Naive thymus-derived CD4-positive, alpha-beta T cell (primary cell): ENCODE measurements around the gene SCAP. TPM values are rescaled to one million over a fixed set of nuclear protein-coding genes. Genes with fewer than 3 reads are reported as not detected.
A peak's percentile ranks its signal among the peaks of the same experiment; 100 is the strongest.
"Not testable (repeated sequence)": the region's sequence is repeated elsewhere in the genome, so short reads cannot be mapped to it uniquely, and the experiment has no call there.

Experiments
- ATAC-seq: fragments of 150-1000 bp; cut with Tn5 transposase; 2 replicates; pipeline ENCODE4 v1.10.0; 2021; ENCODE audit warnings: mild to moderate bottlenecking, moderate library complexity
- CTCF ChIA-PET: fragments of 350-600 bp; sonication (Branson Sonifier 250); formaldehyde crosslinking; loops from one replicate; lab custom pipeline; 2021; ENCODE audit warnings: antibody characterized with exemption; lab: Charles Lee
- POLR2A ChIA-PET: fragments of 350-600 bp; sonication (Branson Sonifier 250); formaldehyde crosslinking; loops from one replicate; lab custom pipeline; 2021; ENCODE audit warnings: antibody characterized with exemption, inconsistent platforms; lab: Charles Lee
- DNase-seq, 9 donors: peaks; one replicate each; pipeline versions ENCODE4 v3.0.0 to v3.0.0-alpha.2; 2020 to 2022; ENCODE audit warnings: mixed read lengths in 1 of 9
- H3K27ac ChIP-seq: one replicate; pipeline ENCODE4 v1.7.0; 2013; ENCODE audit warnings: mild to moderate bottlenecking, low read depth, low read length, moderate library complexity
- H3K27me3 ChIP-seq, 2 donors: one replicate each; pipeline ENCODE4 v1.7.0; 2013; ENCODE audit warnings: low read length in 2 of 2, mild to moderate bottlenecking in 2 of 2, moderate library complexity in 2 of 2; ENCODE audit not compliant: control insufficient read depth in 2 of 2, insufficient read depth in 2 of 2
- H3K36me3 ChIP-seq, 3 experiments: 1 replicate in 2 of 3; 2 replicates in 1 of 3; pipeline ENCODE4 v1.7.0; 2013; ENCODE audit warnings: low read length in 3 of 3, mild to moderate bottlenecking in 3 of 3, moderate library complexity in 1 of 3; ENCODE audit not compliant: insufficient read depth in 3 of 3, control insufficient read depth in 2 of 3
- H3K4me1 ChIP-seq, 2 donors: one replicate each; pipeline ENCODE4 v1.7.0; 2013; ENCODE audit warnings: low read length in 2 of 2, mild to moderate bottlenecking in 2 of 2, moderate library complexity in 1 of 2; ENCODE audit not compliant: control insufficient read depth in 2 of 2, insufficient read depth in 2 of 2
- H3K4me3 ChIP-seq: 2 replicates; pipeline ENCODE4 v1.7.0; 2013; ENCODE audit warnings: mild to moderate bottlenecking, low read length
- H3K9me3 ChIP-seq, 3 experiments: 1 replicate in 2 of 3; 2 replicates in 1 of 3; pipeline ENCODE4 v1.7.0; 2013; ENCODE audit warnings: low read length in 3 of 3; ENCODE audit not compliant: control insufficient read depth in 2 of 3
- H3K27ac Mint-ChIP-seq, 9 donors: one replicate each; pipeline ENCODE4 v1.8.0; 2020 to 2022; ENCODE audit warnings: mixed read lengths in 9 of 9, mild to moderate bottlenecking in 8 of 9, moderate library complexity in 5 of 9, inconsistent platforms in 2 of 9
- H3K27me3 Mint-ChIP-seq, 5 donors: one replicate each; pipeline ENCODE4 v1.8.0; 2021 to 2022; ENCODE audit warnings: mixed read lengths in 5 of 5, mild to moderate bottlenecking in 1 of 5
- H3K36me3 Mint-ChIP-seq, 5 donors: one replicate each; pipeline ENCODE4 v1.8.0; 2020 to 2022; ENCODE audit warnings: mixed read lengths in 5 of 5, mild to moderate bottlenecking in 3 of 5, inconsistent platforms in 1 of 5
- H3K4me1 Mint-ChIP-seq, 7 donors: one replicate each; pipeline ENCODE4 v1.8.0; 2020 to 2022; ENCODE audit warnings: mixed read lengths in 7 of 7, mild to moderate bottlenecking in 3 of 7, inconsistent platforms in 1 of 7
- H3K4me3 Mint-ChIP-seq, 10 donors: one replicate each; pipeline ENCODE4 v1.8.0; 2020 to 2022; ENCODE audit warnings: mild to moderate bottlenecking in 10 of 10, mixed read lengths in 10 of 10, moderate library complexity in 6 of 10, inconsistent platforms in 2 of 10
- H3K9me3 Mint-ChIP-seq, 11 donors: one replicate each; pipeline ENCODE4 v1.8.0; 2020 to 2022; ENCODE audit warnings: mixed read lengths in 11 of 11, mild to moderate bottlenecking in 4 of 11, inconsistent platforms in 1 of 11, moderate library complexity in 1 of 11
- intact Hi-C, 2 donors: fragments of 100-400 bp; cut with micrococcal nuclease; formaldehyde crosslinking; loops; one replicate each; pipeline ENCODE4 v1.15.1; 2023
- polyA plus RNA-seq, 2 donors: library from polyadenylated mRNA; unstranded; fragments of 300-500 nt; fragmentation: Illumina TruSeq; gene quantifications; one replicate each; pipeline ENCODE4 v1.2.3, GENCODE V29; 2021
- total RNA-seq, 6 experiments: library from RNA in 5 of 6; stranded (reverse) in 5 of 6; gene quantifications; 1 replicate in 5 of 6; 2 replicates in 1 of 6; pipeline ENCODE4 v1.2.3 and lab custom pipeline; 2021 to 2026

SCAP gene
- total and polyA plus RNA-seq, 7 experiments from 2014 or later = 34.5 to 95.4 (median 90.2) TPM

GRCh38 chr3:47464588-47464987 is 11.2 kb downstream of the SCAP start:
- ChIA-PET CTCF (interaction anchor here (0.6 kb wide), 1 partner anchor 324 kb away, joined by 3 read pairs; no protein-coding TSS in a partner anchor), POLR2A (interaction anchor here (0.6 kb wide), 1 partner anchor 1056 kb away, joined by 3 read pairs; no protein-coding TSS in a partner anchor)
- Mint-ChIP-seq H3K4me1 (peaks cover 19 to 40% (median 36%) of the 10 kb centered on the region in 7 donors), H3K36me3 (peaks cover 5 to 51% (median 30%) of the 10 kb centered on the region in 5 donors), H3K27me3 (no peaks in the 10 kb centered on the region), H3K4me3 (no peak overlapping the region), H3K9me3 (peaks cover 0 to 8% (median 2%) of the 10 kb centered on the region in 11 donors), H3K27ac (no peak overlapping the region)
- Histone ChIP-seq H3K27ac (no peak overlapping the region), H3K36me3 (no peaks in the 10 kb centered on the region), H3K9me3 (no peaks in the 10 kb centered on the region), H3K4me3 (no peak overlapping the region), H3K4me1 (no peaks in the 10 kb centered on the region), H3K27me3 (no peaks in the 10 kb centered on the region)
- DNase-seq = no peak
- intact Hi-C loops = no loop called here
- no peak for ATAC-seq

DNA sequence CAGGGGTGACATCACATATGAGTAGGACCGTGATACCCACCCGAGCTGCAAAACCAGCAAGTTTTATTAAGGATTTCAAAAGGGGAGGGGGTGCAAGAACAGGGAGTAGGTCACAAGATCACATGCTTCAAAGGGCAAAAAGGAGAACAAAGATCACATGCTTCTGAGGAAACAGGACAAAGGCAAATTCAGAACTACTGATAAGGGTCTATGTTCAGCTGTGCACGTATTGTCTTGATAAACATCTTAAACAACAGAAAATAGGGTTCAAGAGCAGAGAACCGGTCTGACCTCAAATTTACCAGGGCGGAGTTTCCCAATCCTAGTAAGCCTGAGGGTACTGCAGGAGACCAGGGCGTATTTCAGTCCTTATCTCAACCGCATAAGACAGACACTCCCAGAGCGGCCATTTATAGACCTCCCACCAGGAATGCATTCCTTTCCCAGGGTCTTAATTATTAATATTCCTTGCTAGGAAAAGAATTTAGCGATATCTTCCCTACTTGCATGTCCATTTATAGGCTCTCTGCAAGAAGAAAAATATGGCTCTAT is 16.1 kb downstream of the SCAP start:
- H3K9me3 ChIP-seq, ATAC-seq, CTCF ChIA-PET, H3K27me3 Mint-ChIP-seq, intact Hi-C loops, H3K4me3 ChIP-seq, H3K27ac ChIP-seq, H3K36me3 ChIP-seq, DNase-seq, H3K4me1 ChIP-seq, POLR2A ChIA-PET, H3K27me3 ChIP-seq, H3K9me3 Mint-ChIP-seq: not testable (repeated sequence)
- Mint-ChIP-seq H3K4me1 (peaks cover 12 to 42% (median 39%) of the 10 kb centered on the region in 7 donors), H3K27ac (peak overlapping the region in 2 of 9 donors; percentile 38 to 68), H3K4me3 (peak overlapping the region in 1 of 10 donors; percentile 23), H3K36me3 (peaks cover 0 to 38% (median 18%) of the 10 kb centered on the region in 5 donors)

GRCh38 chr3:47456984-47457383 is 18.8 kb downstream of the SCAP start:
- ChIA-PET CTCF (no interaction called here), POLR2A (no interaction called here)

DNA sequence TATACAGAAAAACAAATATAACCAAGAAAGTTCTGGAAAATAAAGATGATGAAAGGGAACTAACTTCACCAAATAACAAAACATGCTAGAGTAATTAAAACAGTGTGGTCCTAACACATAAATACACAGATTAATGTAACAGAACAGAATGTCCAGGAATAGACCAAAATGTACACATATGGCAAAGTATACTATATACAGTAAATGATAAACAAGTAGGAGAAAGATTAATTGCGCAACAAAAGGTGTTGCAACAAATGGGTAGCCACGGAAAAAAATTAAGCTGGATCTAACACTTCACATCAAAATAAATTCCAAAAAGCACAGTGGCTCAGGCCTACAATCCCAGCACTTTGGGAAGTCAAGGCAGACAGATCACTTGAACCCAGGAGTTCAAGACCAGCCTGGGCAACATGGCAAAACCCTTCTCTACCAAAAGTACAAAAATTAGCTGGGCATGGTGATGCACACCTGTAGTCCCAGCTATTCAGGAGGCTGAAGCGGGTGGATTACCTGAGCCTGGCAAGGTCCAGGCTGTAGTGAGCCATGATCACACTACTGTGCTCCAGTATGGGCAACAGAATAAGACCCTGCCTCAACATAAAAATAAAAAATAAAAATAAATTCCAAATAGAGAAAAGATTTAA is 19.8 kb downstream of the SCAP start:
- H3K9me3 Mint-ChIP-seq = peaks cover 0 to 8% (median 4%) of the 10 kb centered on the region in 11 donors
- H3K27ac Mint-ChIP-seq = peak overlapping the region in 2 of 9 donors; percentile 8 to 54

More at GRCh38 chr3:47456984-47457383, 18.8 kb downstream of the SCAP start:
- Mint-ChIP-seq H3K27me3 (no peaks in the 10 kb centered on the region), H3K27ac (peak overlapping the region in 2 of 9 donors; percentile 22 to 30), H3K9me3 (peaks cover 0 to 8% (median 4%) of the 10 kb centered on the region in 11 donors), H3K4me3 (peak overlapping the region in 1 of 10 donors; percentile 28), H3K36me3 (peaks cover 0 to 32% (median 15%) of the 10 kb centered on the region in 5 donors), H3K4me1 (peaks cover 5 to 46% (median 43%) of the 10 kb centered on the region in 7 donors)
- Histone ChIP-seq H3K9me3 (no peaks in the 10 kb centered on the region), H3K36me3 (no peaks in the 10 kb centered on the region), H3K27ac (no peak overlapping the region), H3K4me1 (peaks cover 0 to 5% of the 10 kb centered on the region in 2 donors), H3K27me3 (no peaks in the 10 kb centered on the region), H3K4me3 (no peak overlapping the region)
- no peak for ATAC-seq
- DNase-seq = no peak
- intact Hi-C loops = no loop called here

GRCh38 chr3:47452453-47453215 is 23.1 kb downstream of the SCAP start:
- intact Hi-C loops = no loop called here
- Mint-ChIP-seq H3K4me1 (peaks cover 5 to 54% (median 50%) of the 10 kb centered on the region in 7 donors), H3K4me3 (no peak overlapping the region), H3K9me3 (peaks cover 0 to 7% (median 0%) of the 10 kb centered on the region in 11 donors), H3K27me3 (no peaks in the 10 kb centered on the region), H3K36me3 (peaks cover 6 to 21% (median 16%) of the 10 kb centered on the region in 5 donors), H3K27ac (peak overlapping the region in 2 of 9 donors; percentile 39 to 56)
- ChIA-PET POLR2A (interaction anchor here (1.6 kb wide), 1 partner anchor 9 kb away, joined by 4 read pairs; no protein-coding TSS in a partner anchor), CTCF (interaction anchor here (0.7 kb wide), 2 partner anchors 19 to 455 kb away, joined by 3 read pairs; no protein-coding TSS in a partner anchor)
- Histone ChIP-seq H3K9me3 (no peaks in the 10 kb centered on the region), H3K36me3 (no peaks in the 10 kb centered on the region), H3K4me3 (no peak overlapping the region), H3K27me3 (no peaks in the 10 kb centered on the region), H3K4me1 (peaks cover 0 to 5% of the 10 kb centered on the region in 2 donors), H3K27ac (no peak overlapping the region)
- DNase-seq = no peak
- no peak for ATAC-seq

More for the DNA sequence above, 19.8 kb downstream of the SCAP start:
- intact Hi-C loops = no loop called here
- H3K9me3 ChIP-seq = no peaks in the 10 kb centered on the region
- DNase-seq = no peak
- H3K27ac ChIP-seq = no peak overlapping the region
- no peaks in the 10 kb centered on the region for H3K36me3 ChIP-seq
- POLR2A ChIA-PET = interaction anchor here (0.7 kb wide), 1 partner anchor 564 kb away, joined by 3 read pairs; no protein-coding TSS in a partner anchor
- Mint-ChIP-seq H3K27me3 (no peaks in the 10 kb centered on the region), H3K4me1 (peaks cover 5 to 49% (median 42%) of the 10 kb centered on the region in 7 donors), H3K4me3 (peak overlapping the region in 1 of 10 donors; percentile 37), H3K36me3 (peaks cover 0 to 26% (median 17%) of the 10 kb centered on the region in 5 donors)
- no peak overlapping the region for H3K4me3 ChIP-seq
- no peaks in the 10 kb centered on the region for H3K27me3 ChIP-seq
- no peak for ATAC-seq
- CTCF ChIA-PET = no interaction called here
- peaks cover 0 to 5% of the 10 kb centered on the region in 2 donors for H3K4me1 ChIP-seq

DNA sequence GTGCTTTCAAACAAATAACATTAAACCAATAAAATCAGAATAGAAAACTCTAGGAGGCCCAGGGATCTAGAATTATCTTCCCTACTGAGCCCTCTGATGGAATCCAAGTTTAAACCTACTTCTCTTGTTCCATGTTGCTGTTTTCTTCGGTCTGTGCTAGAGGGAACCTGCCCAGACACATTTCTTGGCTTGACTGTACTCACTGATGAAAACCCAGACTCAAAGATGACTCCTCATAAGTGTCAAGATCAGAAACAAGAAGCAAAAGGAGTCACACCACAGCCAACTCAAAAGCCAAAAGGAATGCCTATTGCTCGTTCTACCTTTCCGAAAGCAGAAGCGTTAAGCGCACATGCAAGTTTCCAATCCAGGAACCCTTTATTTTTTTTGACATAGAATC is 31.6 kb downstream of the SCAP start:
- POLR2A ChIA-PET = interaction anchor here (1.2 kb wide), 1 partner anchor 9 kb away, joined by 4 read pairs; no protein-coding TSS in a partner anchor
- Mint-ChIP-seq H3K27ac (peak overlapping the region in 4 of 9 donors; percentile 10 to 53 (median 41)), H3K36me3 (peaks cover 6 to 34% (median 13%) of the 10 kb centered on the region in 5 donors), H3K4me1 (peaks cover 2 to 24% (median 21%) of the 10 kb centered on the region in 7 donors), H3K27me3 (no peaks in the 10 kb centered on the region), H3K9me3 (peaks cover 0 to 9% (median 0%) of the 10 kb centered on the region in 11 donors), H3K4me3 (no peak overlapping the region)
- H3K36me3 ChIP-seq = peaks cover 0 to 36% (median 7%) of the 10 kb centered on the region in 3 experiments
- no peak overlapping the region for H3K27ac ChIP-seq
- no peaks in the 10 kb centered on the region for H3K27me3 ChIP-seq
- no peak for ATAC-seq
- CTCF ChIA-PET = no interaction called here
- intact Hi-C loops = no loop called here
- no peaks in the 10 kb centered on the region for H3K9me3 ChIP-seq
- DNase-seq = no peak
- no peaks in the 10 kb centered on the region for H3K4me1 ChIP-seq
- no peak overlapping the region for H3K4me3 ChIP-seq
